Activated T-cell treated with anti-CD3 and anti-CD28 coated beads for 48 hours (primary cell): ENCODE data around the gene WRAP73.
"Not testable (repeated sequence)": the region's sequence is repeated elsewhere in the genome, so short reads cannot be mapped to it uniquely, and the experiment has no call there.

Source experiments
- DNase-seq: peaks from one replicate; pipeline ENCODE4 v3.0.0-alpha.2; 2020; ENCODE audit warnings: low read depth

The WRAP73 gene

DNA sequence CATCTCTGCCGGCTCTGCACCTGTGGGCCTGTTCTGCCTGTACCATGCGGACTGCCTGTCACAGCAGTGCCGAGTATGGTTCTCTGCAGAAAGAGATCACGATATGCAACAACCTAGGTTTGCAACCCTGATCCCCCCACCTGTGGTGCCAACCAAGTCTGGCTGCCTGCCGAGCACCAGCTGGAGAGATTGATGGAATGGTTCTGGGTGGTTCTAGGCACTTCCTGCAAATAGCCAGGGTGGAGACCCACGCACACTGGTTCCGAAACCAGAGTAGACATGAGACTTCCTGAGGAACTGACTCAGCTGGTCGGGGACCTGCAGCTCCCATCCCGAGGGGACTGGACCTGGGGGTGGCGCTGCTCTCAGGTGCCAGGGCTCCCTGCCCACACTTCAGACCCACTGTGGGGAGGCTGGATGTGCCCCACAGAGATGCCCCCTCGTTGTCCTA, 19.7 kb downstream of the WRAP73 start:
- no peak for DNase-seq

DNA sequence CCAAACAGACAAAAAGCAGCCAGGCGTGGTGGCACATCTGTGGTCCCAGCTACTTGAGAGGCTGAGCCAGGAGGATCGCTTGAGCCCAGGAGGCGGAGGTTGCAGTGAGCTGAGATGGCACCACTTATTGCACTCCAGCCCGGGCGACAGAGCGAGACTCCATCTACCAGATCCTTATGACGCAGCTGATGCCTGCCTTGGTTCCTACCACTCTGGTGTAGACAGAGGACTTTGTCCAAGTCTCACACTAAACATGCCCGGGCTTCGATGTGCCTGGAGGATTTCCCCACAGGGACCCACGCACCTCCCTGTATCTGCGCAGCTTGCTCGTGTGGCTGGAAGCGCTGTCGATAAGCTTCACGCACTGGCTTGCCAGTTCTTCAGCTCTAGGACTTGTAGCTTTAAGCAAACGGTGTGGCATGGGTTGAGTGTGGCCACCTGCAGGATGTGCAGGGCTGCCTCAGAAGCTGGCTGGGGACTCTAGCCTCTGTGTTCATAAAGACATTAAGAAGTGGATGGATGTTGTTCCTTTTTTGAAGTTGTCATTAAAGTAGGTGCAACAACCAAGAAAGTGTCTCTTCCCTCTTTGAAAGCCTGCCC, 20.2 kb downstream of the WRAP73 start:
- DNase-seq = no peak

DNA sequence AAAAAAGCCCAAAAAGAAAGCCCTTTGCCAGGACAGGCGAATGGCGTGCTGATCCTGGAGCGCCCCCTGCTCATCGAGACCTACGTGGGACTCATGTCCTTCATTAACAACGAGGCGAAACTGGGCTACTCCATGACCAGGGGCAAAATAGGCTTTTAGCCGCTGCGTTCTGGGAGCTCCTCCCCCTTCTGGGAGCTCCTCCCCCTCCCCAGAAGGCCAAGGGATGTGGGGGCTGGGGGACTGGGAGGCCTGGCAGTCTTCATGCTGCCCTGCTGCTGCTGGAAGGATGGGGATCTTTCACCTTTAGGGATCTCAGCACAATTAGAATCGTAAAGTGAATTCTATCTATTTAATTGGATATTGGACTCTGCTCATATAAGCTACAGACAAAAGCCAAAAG, 21.5 kb downstream of the WRAP73 start:
- DNase-seq = no peak

DNA sequence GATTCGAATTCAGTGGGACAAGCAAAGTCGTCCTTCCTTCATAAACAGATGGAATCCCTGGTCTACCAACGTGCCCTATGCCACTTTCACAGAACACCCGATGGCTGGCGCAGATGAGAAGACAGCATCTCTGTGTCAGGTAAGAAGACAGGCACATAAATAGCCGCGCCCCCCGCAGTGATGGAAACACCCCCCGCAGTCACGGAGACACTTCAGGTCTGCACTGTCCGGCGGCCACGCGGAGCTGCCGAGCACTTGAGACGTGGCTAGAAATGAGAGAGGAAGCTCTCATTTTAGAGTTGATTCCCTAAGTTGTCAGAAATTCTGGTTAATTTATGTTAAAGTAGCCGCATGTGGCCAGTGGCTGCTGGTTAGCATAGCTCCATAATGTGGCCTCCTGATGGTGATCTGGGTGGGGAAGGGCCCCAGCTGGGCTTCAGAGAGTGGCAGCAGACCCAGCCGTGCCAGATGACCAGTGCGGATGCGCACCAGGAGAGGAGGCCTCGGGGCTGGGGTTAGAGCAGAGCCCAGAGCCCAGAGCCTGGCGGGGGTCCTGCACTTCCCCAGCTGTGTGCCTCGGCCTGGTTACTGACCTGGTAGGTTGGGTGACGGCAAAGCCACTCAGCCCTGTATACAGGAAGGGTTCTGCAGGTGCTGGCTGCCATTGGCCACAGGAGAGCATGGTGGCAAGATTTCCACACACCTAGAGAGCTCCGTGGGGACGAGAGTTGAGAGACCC, 22.2 kb downstream of the WRAP73 start:
- DNase-seq = no peak

DNA sequence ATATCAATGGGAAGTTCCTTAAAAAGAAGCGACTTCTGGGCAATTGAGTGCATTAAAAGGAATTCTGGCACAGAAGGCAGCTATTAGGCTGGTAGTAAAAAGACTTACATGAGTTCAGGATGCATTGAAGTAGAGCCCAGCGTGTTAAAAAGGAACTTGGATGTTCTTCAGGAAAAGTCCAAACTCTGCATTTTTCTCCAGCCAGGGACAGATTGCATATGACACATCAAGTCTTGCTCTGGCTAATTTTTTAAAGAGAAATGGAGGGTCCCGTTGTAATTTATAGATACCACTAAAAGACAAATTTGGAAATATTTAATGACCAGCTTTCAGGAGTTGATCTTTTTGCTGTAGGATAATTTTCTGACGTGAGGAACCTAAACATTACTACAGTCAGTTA, 23.9 kb downstream of the WRAP73 start:
- DNase-seq = no peak

DNA sequence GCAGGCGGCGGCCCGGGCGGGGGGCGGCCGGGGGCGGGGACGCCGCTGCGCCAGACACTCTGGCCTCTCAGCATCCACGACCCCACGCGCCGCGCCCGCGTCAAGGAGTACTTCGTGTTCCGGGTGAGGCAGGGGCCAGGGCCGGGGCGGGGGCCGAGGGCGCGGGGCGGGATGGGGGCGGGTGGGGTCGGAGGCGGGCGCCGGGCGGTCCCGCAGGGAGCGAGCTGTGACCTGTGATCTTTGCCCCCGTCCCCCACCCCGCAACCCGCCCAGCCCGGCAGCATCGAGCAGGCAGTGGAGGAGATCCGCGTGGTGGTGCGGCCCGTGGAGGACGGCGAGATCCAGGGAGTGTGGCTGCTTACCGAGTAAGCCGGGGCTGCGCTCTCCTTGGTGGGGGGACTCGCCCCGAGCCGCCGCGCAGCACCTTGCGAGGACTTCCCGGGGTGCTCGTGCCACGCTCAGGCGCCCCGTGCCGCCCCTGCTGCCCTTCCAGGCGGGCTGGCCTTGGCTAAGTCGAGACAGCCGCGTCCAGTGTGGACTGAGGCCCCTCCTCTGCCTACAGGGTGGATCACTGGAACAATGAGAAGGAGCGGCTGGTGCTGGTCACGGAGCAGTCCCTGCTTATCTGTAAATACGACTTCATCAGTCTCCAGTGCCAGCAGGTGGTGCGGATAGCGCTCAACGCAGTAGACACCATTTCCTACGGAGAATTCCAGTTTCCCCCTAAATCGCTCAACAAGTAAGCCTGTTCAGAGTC, 24.6 kb downstream of the WRAP73 start:
- peak; percentile 15 for DNase-seq

DNA sequence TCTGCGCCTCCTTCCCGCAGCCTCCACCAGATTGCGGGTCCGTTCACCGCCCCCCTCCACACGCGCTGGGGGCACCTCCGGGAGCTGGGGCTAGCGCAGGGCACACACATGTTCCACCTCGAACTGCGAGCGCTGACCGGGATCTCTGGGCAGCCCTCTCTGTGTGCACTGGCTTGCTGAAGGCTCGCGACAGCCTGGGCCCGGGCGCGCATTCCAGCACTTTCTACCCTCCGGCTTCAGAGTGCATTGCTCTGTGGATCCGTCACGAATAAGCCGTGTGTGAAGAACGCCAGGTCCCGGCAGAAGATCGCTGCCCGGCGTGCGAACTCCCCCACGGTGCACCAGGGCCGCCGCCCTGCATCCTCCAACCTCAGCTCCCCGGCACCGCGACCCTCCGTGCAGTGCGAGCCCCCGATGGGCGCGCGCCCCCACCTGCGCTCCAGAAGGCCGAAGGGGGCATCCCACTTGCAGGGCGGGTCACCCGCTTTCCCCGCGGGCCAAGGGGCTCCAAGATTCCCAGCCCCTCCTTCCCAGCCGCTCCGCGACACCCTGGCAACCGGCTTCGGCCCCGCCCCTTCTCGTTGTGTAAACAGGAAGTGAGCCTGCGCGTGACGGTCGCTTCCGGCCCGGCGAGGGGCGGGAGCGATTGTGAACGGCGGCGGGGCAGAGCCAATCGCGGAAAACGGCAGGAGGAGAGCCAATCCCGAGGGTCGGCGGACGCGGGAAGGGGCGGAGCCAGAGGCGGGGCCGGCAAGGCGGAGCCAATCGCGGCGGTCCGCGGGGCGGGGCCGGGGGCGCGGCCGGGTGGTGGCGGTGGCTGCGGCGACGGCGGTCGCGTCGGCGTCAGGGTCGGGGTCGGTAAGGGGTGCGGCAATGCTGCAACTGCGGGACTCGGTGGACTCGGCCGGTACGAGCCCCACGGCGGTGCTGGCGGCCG, 25.4 kb downstream of the WRAP73 start, which contains the start of gene TPRG1L:
Gene TPRG1L, plus strand, starts transcription at position 816 of the 937 bp plus-strand sequence. Its CDS starts 58 bp downstream, at position 874.
- DNase-seq = peak; percentile 98

DNA sequence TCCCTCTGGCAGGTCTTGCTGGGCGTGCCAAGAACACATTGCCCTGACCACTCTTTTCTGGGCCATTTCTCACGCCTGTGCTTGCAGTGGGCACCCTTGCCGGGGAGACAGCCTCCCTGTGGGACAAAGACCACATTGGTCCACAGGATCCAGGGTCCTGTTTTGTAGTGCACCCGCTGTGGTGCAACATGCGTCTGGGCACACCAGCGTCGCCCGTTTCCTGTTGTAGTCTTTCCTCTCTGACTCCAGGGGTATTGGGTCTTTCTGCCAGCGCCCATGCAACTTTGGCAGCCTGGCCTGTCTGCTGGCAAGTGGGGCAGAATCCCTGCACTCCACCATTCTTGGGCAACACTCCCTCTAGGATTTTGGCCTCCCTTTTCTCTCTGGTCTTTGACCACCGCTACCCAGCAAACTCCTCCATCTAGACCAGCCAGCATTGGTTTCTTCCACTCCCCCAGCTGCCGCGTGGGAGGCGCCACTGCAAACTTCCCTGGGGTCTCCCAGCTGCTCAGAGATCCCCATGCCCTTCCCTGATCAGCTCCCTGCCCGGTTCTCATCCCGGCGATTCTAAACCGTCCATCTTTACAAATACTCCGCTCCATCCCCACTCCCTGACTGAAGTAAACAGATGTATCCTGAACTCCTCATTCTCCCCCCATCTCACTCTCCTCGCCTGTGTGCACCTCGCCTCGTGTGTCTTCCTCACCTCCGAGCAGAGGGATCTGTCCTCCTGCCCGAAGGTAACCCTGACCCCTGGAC, 26.3 kb downstream of the WRAP73 start:
- DNase-seq = no peak

DNA sequence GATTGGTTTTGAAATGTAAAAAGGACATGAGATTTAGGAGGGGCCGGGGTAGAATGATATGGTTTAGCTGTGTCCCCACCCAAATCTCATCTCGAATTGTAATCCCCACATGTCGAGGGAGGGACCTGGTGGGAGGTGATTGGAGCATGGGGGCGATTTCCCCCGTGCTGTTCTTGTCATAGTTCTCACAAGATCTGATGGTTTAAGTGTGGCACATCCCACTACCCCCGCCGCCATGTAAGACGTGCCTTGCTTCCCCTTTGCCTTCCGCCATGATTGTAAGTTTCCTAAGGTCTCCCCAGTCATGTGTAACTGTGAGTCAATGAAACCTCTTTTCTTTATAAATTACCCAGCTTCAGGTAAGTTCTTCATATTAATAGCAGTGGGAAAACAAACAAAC, 27.8 kb downstream of the WRAP73 start:
- not testable (repeated sequence) for DNase-seq

DNA sequence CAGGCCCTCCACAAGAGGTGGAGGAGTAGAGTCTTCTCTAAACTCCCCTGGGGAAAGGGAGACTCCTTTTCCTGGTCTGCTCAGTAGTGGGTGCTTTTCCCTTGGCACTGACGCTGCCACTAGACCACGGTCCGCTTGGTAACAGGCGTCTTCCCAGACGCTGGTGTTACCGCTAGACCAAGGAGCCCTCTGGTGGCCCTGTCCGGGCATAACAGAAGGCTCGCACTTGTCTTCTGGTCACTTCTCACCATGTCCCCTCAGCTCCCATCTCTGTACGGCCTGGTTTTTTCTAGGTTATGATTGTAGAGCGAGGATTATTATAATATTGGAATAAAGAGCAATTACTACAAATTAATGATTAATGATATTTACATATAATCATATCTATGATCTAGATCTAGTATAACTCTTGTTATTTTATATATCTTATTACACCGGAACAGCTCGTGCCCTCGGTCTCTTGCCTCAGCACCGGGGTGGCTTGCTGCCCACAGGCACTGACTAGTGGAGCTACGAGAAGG, 28.7 kb downstream of the WRAP73 start:
- not testable (repeated sequence) for DNase-seq

DNA sequence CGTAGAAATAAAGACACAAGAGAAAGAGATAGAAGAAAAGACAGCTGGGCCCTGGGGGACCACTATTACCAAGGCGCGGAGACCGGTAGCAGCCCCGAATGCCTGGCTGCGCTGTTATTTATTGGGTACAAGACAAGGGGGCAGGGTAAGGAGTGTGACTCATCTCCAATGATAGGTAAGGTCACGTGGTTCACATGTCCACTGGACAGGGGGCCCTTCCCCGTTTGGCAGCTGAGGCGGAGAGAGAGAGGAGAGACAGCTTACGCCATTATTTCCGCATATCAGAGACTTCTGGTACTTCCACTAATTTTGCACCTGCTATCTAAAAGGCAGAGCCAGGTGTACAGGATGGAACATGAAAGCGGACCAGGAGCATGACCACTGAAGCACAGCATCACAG, 29.2 kb downstream of the WRAP73 start:
- no peak for DNase-seq

DNA sequence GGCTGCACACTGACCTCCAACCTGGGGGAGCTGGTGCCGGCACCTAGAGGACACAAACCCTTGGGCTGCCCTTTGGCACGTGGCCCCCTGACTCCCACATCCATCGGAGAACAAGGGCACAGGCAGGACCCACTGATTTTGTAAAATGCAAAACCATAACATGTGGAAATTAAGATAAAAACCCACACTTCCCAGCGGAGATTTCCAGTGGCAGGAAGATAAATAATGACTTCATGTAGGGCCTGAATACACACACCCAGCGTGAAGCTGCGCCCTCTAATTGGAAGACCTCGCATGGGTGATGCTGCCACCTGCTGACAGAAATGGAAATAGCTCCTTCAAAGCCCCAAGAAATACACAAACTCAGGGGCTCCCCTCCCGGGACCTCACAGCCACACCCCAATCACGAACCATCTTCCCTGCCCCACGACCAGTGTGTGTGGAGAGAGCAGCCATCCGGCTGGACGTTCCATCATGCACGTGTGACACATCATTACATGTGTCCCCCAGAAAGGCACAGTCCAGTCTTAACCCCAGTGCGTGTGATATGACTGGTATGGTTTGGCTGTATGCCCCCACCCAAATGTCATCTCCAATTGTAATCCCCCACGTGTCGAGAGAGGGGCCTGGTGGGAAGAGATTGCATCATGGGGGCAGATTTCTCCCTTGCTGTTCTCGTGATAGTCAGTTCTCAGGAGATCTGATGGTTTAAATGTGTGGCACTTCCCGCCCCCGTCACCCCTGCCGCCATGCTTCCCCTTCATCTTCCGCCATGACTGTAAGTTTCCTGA, 30.8 kb downstream of the WRAP73 start:
- DNase-seq = peak; percentile 61

DNA sequence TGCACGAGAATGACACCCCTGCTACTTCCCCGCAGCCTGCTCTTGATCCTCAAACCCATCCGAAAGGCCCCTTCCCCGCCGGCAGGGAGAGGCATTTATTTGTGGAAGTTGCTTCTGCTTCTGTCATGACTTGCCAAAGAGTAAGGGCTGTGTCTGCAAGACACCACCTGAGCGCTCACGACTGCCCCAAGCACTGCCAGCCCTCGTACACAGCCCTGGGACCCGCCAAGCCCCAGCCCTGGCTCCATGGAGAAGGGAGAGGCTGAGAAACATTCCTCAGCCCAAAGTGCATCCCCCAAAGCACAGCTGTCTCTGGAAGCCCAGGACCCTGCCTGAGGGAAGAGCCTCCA, 31.4 kb downstream of the WRAP73 start:
- no peak for DNase-seq

DNA sequence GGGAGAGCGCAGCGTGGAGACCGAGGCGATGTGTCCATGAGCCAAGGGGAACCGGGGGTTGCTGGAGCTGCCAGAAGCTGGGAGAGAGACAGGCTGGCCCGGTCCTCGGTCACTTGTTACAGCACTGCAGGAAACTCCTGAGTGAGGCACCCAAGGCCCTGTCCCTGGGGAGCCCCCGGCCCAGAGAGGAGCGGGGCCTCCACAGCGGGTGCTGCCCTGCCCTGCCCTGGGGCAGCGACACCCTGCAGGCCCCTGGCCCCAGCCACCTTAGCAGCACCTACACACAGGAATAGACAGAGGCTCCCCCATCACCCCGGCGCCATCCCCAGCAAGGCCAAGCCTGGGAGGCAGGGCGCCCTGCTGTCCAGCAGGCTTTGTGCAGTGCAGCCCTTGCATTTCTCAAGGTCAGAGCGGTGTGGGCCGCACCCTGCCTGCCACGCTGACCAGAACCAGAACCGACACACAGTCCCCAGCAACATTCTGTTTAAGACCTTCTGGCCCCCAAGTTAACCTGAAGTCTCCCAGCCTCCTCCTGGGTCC, 32.0 kb downstream of the WRAP73 start:
- DNase-seq = no peak

DNA sequence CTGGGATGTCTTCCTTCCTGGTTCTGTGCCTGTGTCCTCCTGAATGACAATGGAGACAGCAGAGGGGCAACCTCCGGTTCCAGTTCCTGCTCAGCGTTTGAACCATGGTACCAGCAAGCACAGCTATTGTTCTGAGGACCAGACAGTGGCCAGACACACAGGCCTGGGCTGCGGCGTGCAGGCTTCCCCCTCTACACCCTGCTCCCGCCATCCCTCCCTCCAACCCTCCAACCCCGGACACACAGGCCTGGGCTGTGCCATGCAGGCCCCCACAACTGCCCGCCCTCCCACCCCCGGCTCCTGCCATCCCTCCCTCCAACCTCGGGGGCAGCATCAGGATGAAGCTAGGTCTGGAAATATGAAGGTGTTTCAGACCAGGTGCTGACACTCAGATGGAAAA, 33.0 kb downstream of the WRAP73 start:
- DNase-seq = no peak

DNA sequence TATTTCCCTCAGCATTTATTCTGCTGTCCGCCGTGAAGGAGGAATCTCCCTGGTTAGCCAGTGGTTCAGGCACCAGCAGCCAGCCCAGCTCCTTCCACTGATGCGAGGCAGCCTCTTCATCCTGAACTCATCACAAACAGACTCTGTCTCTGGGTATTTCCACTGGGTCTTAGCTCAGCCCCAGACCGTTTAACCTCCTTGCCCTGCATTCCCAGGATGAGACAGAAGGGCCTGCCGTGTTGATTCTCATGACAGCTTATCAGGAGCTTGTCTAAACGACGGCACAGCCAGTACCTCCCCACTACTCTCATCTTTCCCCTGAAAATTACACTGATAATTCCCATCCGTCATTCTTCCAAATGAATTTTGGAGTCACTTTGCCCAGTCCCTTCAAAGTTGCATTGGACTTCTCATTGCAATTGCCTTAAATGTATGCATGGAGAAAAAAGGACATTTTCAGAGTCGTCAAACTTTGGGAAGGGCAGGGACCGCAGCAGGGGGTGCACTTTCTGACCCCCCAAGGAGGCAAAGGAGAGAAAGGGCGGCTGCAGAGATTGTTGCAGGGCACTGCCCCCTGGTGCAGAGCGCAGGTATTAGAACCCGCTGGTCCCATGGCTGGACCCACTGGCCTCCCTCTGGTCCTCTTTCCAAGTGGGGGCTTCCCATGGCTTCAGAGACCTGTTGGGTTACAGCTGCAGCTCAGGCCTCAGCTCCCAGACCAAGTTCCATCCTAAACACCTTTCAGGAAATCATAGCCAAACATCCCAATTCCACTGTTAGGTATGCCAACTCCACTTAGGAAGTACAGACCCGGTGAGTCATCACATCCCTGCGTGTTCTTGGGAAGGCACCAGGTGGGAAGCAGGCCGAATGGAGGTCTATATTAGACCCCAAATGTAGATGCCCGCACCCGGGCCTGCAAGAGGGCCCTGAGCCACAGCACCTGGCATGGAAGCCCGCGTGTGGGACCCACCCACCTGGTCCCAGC, 34.9 kb downstream of the WRAP73 start:
- DNase-seq = no peak

DNA sequence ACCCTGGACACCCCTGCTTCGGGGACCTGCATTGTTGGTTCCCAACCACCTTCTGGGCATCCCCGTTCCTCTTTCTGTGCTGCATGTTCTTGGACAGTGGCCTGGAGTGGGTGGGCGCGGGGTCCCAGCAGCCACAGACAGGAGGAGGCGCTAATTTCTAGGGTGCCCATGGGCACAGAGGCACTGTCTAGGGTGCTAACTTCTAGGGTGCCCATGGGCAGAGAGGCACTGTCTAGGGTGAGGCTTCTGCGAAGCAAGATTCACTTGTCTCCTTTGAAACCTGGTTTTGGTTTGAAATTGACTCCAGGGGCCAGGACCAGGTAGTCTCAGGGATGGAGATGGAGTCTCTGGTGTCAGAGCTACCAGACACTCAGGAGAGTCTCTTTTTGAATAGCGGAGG, 37.8 kb downstream of the WRAP73 start:
- no peak for DNase-seq

DNA sequence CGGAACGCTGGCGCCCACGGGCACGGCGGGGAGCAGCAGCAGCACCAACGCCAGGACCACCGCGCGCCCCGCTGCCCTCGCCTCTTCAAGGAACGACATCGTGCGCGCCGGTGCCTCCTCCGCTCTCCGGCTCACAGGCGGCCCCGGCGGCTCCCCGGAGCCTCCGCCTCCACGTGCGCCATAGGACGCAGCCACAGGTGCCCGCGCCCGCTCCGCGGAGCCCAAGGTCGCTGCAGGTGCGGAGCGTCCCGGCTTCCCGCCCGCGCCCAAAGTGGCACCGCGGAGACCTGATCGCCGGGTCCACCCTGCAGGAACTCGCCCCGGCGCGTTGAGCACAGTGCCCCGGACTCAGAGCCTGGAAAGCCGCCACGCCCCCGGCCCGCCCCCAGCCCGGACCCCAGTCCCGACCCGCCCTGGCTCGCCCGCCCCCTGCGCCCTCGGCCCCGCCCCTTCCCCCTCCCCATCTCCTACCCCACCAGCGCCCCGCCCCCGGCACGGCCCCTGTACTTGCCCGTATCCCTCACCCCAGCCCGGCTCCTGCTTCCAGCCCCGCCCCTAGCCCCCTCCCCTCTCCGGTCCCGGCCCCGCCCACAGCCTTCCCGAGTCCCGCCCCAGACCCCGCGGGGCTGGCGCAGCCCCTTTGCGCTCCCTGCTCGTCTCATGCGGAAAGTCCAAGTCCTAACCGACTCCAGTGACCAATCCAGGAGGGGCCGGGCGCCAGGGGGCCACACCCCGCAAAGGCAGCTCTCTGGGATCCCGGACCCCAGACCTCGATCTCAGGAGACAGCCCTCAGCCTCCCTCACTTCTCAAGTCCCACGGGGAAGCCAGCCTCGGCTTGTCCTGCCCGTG, 38.5 kb downstream of the WRAP73 start, which contains the start of gene MEGF6:
Gene MEGF6, minus strand, starts transcription at position 339 of the 850 bp plus-strand sequence. Its CDS starts 240 bp downstream, at position 99.
- DNase-seq = peak; percentile 44
